Dermis blood vessel endothelial cell (primary cell): ENCODE results near the gene MTPN. TPM values are rescaled to one million over a fixed set of nuclear protein-coding genes. Genes with fewer than 3 reads are reported as not detected.

Experiments used
- DNase-seq: peaks from one replicate; pipeline ENCODE4 v3.0.0; 2010
- total RNA-seq: library from RNA; depleted of rRNA; stranded (reverse); fragments of >200 nt; gene quantifications from 2 replicates; pipeline ENCODE4 v1.2.3, GENCODE V29; 2014

MTPN gene
- total RNA-seq, 1 donor from 2014 or later: 101 TPM

DNA sequence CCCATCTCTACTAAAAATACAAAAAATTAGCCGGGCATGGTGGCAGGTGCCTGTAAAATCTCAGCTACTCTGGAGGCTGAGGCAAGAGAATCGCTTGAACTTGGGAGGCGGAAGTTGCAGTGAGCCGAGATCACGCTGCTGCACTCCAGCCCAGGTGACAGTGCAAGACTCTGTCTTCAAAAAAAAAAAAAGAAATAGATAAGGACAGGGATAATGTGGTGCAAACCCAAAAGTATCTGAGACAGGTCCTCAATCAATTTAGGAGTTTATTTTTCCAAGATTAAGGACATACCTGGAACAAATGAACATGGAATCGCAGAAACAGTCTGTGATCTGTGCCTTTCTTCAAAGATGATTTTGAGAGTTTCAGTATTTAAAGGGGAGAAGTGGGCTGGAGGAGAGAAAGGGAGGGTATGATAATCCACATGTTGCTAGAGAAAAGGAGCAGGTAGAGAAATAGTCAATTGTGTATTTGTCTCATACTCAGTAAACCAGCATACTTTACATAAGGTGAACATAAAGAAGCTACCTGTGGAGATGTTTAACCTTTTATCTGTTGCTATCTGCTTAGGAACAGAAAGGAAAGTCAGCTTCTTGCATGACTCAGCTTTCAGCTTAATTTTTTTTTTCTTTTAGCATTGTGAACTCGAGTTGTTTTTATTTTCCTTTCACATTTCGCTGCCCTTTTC lies 4.9 kb upstream of the MTPN start:
- no peak for DNase-seq

DNA sequence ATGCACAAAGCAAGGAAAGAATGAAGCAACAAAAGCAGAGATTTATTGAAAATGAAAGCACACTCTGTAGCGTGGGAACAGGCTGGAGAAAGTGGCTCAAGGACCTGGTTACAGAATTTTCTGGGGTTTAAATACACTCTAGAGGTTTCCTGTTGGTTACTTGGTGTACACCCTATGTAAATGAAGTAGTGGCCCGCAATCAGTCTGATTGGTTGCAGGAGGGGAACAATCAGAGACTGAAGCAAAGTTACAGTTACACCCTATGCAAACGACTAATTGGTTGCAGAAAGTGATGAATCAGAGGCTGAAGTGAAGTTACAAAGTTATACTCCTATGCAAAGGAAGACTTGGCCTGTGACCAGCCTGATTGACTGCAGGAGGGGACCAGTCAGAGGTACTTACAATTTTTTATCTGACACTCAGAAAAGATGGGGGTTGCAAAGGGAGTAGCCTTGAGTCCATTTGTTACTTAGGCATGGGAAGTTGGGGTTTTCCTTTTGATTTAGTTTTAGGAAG lies 3.6 kb upstream of the MTPN start:
- DNase-seq: peak; percentile 82

DNA sequence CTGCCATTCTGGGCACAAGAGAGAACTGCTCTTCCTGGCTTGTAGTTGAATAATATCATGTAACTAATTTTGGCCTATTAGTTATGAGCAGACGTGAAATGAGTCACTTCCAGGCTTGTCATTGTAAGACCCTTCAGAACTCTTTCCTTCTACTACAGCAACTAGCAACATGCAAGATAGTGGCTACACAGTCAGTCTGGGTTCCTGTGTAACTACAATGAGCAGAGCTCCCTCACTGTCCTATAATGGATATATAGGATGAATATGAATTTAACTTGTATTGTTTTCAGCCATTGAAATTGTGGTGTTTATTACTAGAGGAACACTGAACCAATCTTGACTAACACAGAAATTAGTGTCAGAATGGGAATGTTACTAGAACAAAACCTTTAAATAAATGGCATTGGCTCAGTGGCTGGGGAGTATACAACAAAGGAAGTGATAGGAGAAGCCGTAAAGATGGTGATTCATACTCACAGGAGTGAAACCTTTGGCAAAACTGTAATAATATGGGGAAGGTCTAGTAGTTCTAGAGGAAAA lies 2.9 kb upstream of the MTPN start:
- DNase-seq: peak; percentile 92

DNA sequence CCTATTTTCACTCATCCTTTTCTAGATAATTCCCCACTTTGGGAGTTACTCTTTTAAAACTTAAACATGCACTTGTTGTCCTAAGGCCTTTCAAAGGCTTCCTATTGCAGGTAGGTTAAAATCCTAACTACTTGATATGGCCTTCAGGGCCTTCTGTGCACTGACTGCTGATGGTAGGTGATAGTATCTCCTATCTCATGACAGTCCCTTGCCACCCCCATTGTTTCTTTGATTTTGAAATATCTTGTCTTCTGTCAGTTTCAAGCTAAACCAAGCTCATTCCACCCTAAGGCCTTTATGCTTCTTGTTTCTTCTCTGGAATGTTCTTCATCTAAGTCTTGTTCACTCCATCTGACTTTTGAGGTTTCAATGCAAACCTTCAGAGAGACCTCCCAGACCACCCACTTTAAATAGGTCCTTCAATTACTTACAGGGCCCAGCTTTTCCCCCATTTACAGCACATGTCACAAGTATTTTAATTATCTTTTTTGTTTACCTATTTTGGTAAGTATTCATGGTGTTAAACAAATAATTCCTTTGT lies 2.4 kb upstream of the MTPN start:
- DNase-seq: no peak

DNA sequence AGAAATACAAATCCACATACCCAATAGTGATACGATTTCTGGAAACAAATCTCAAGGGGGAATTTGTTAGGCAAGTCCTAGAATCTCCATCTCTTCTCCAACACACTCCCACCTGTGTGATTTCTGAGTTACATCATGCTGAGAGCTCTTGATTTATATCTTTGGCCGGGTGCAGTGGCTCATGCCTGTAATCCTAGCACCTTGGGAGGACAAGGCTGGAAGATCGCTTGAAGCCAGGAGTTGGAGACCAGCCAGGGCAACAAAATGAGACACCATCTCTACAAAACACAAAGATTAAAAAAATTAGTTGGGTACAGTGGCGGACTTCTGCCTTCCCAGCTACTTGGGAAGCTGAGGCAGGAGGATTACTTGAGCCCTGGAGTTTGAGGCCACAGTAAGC lies 1.5 kb upstream of the MTPN start:
- no peak for DNase-seq

DNA sequence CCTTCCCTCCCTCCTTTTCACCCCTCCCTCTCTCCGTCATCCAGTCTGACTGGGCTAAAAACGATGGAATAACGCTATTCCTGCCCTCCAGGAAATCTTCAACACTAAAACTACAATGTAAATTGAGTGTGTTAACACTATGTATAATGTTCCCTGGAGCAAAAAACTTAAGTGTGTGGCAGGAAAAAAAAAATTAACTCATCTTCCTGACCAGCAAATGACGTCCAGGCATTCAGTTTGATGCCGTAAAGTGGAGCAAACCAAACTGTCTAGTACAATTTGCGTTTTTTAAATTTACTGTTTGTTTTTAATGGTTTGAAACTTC lies 545 bp upstream of the MTPN start:
- DNase-seq: no peak

DNA sequence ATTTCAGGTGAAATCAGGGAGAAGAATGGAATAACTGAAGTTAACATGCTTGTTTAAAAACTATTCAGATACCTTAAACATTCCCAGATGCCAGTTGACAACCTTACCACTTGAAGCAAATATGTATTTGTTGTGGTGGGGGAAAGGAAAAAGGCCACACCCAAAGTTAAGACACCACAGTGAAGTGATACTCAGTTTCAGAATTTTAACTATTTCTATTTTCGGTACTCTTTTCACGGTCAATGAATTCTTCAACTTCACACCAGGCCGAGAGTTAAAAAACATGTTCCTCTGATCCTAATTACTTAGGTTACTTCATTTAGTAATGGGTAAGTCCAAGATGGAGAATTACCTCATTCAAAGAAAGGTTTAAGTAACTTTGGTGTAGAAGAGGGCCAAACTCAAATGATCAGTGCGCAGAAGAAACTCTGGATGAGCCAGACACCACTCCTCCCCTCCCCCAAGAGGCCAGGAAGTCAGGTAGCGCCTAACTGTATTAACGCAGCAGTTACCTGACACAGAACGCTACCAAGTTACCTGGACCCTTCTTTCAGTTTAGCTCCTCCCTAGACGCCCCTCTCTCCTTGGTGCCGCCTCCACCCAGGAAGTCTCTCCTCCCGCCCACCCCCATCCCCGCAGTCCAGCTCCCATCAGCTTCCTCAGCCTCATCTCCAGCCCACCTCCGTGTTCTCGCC lies 700 bp downstream of the MTPN start:
- peak; percentile 15 for DNase-seq

DNA sequence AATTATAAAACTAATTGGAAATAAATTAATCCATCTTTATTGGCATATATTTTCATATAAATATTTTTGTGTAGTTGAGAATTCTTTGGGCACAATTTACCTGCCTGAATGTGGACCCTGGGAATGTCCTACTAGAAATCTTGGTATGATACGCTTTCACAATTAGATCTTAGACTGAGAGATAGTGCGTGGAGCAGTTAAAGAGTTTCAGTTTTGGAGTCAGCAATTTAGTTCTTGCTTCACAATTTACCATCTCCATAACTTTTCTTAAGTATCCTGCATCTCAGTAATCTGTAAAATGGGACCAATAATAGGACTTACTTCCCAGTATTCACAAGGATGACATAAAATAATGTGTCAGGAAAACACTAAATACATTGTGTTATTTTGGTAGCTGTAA lies 2.0 kb downstream of the MTPN start:
- no peak for DNase-seq

DNA sequence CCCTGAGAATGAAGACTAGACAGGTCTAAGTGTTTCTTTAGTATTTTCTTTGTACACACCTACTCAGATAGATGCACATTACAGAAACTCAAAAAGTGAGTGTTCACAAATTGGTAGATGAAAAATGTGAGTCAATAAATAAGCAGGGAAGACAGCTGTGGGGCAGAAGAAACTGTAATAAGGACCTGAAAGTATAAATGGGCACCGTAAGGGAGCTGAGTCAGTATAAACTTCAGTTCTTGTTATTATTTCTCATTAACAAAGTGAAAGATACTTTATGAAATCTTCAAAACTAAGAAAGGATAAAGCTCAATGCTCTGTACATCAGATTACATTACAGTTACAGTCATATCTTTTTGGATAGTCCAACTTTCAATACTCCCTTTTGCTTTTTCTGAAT lies 2.5 kb downstream of the MTPN start:
- no peak for DNase-seq

DNA sequence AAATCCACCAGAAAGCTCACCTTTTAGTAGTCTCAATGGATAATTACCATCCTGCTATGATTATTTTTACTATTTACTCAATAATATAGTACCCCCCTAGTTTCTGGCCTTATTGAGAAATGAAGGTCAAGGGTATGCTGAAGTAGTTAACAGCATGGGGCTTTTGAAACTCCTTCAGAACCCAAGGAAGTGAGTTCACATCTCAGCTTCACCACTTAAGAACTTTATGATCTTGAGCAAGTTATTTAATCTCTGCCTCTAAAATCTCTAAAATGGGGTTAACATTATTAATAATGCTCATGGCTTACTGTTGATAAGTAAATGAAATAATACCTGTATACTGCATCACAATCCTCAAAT lies 5.8 kb downstream of the MTPN start:
- DNase-seq: no peak

DNA sequence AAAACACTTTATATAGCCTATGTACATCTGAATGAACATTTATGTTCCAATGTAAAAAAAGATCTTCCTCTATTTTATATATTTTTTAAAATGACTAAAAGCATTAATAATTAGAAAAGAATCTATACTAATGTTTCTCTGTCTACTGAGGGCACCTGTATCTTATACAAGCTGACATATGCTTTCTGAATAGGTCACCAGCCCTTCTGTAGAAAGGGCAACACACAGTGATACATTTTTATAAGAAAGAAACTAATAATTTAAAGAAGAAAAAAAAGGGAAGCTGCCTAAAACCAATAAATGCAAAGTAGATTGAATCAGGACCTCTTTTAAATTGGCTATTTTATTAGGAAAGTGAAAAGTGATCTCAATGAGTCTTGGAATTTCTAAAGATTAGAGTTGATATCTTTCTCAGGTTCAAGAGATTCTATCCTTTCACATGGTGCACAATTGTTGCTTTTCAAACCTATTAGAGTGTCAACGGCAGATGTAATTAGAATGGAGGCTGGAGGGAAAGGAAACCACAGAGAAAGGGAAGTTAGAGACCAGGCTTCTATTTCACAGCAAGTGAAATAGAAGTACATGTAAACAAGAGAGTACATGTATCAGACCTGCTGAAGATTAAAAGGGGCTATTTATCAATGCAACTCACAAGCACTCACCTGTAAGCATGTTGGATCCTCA lies 6.3 kb downstream of the MTPN start:
- DNase-seq: no peak

DNA sequence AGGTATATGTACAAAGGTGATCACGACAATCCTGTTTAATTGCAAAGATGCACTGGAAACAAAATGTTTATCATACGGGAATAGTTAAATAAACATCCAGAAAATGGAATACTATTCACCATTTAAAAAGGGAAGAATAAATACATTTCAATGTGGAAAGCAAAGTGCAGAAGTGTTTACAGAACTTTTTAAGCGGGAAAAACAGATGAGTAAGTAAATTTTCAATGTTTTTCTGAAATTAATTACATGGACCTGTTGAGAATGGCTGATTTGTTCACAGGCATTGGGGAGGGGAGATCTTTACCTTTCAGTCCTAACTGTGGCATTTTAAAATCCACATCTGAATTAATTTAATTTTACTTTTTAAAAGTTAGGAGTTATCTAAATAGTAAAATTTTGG lies 7.1 kb downstream of the MTPN start:
- no peak for DNase-seq

DNA sequence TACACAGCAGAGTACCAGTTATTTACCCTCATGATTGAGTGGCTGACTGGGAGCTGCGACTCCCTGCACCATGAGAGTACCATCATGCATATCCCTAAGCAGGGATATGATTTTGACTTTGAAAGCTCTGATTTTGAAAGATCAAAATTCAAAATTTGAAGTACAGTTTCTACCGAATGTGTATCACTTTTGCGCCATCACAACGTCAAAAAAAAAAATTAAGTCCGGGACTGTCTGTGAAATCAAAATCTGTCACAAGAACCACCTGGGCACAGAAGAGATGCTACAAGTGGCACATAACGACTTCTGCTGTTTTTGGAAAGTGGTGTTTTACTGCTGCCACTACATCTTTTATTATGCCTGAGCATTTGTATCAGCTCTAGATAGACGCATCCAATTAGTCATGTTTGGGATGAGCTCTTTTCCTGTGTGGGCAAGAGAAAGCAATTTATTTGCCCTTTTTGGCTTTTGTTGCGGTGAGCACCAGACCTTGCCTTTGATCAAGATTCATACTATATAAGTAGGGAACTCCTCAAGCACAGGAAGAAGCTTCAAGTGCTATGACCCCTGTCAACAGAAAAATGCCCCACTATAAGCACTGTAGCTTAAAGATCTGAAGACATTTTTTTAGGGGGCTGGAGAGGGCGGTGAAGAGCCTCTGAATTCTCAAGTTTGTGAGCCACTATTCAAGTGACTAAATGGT lies 10.7 kb downstream of the MTPN start:
- no peak for DNase-seq

DNA sequence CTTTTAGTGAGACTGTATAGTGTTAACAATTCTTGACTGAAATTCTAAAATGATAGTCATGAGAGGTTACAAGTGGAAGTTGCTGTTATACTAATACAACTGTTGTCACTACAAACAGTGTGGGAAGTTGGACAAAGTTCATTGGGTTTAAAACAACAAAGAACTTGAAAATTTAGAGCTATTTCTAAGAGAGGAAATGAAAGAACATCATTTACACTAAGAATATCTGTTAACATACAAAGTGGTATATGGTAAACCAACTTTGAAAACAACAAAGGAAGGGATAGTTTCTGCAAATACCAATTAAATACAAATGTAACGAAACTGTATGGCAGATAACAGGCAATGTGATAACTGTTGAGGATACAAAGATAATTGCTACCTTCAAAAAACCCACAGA lies 11.6 kb downstream of the MTPN start:
- no peak for DNase-seq

DNA sequence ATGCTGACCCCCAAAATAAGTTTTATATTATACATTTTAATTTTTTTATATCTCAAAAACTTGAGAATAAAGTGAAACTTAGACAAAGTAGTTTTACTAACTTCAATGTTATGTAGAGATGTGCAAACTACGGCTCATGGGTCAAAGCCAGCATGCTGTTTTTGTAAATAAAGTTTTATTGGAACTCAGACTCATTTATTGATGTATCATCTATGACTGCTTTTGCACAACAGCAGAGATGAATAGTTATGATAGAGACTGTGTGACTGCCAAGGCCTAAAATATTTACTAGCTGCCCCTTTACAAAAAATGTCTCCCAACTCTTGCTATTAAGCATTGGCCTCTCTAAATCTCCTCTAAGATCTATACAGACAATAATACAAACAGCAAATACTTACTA lies 12.4 kb downstream of the MTPN start:
- DNase-seq: no peak

DNA sequence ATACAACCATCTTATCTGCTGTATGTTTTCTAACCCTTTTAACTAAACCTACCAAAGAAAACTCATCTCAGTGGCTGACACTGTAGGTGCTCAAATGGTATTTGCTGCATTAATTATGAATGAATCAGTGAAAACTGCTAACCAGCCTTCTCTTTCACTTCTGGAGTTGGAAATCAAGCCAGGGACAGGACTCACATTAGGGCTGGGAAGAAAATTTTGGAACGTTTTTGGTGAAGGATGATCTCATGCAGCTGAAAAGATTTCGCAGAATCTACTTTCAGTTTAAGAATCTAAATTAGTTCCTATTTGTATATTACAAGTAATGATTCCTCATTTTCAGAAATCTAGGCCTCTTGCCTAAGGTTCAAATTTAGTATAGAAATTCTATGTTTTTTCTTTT lies 12.9 kb downstream of the MTPN start:
- DNase-seq: no peak

DNA sequence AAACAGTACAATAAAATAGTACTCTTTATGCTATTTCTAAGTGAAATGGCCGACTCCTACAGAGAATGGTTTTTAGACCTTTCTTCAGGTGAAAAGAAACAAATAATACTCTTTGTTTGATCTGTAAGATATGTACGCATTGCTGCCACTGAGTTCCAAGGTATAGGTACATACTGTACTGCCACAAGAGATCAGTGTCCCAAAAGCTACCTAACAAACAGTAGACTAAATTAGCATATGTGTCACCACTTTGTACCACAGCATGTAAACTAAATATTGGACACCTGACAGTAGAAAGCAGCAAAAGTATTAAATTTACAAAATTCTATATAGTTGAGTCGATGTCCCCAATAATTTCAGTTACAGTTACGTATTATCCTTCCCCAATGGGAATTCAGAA lies 14.4 kb downstream of the MTPN start:
- no peak for DNase-seq

DNA sequence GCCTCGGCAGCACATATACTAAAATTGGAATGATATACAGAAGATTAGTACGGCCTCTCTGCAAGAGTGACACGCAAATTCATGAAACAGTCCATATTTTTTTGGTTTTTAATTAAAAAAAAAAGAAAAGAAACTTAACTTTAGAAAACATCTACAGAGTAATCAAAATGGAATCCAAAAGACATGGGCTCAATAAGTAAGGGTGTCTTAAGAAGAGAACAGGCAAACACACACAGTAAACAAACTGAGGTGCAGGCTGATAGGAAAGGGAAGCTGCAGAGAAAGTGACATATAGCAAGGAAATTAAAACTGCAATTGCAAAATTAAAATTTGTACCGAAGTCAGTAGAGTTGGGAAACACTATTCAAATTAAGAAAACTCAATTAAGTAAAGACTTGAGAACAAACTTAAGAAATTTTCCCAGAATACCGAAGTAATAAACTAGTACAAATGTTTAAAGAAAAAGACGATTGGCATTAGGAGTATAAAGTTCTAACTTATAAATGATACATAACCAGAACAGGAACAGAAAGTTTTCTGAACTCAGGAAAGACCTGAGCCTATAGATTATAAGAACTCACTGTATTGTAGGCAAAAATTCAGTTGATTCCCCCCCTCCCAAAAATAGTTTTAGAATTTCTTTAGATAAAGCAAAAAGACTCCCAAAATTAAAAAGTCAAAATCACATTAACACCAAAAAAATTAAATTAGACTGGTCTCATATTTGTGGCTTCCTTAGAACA lies 16.3 kb downstream of the MTPN start:
- no peak for DNase-seq

DNA sequence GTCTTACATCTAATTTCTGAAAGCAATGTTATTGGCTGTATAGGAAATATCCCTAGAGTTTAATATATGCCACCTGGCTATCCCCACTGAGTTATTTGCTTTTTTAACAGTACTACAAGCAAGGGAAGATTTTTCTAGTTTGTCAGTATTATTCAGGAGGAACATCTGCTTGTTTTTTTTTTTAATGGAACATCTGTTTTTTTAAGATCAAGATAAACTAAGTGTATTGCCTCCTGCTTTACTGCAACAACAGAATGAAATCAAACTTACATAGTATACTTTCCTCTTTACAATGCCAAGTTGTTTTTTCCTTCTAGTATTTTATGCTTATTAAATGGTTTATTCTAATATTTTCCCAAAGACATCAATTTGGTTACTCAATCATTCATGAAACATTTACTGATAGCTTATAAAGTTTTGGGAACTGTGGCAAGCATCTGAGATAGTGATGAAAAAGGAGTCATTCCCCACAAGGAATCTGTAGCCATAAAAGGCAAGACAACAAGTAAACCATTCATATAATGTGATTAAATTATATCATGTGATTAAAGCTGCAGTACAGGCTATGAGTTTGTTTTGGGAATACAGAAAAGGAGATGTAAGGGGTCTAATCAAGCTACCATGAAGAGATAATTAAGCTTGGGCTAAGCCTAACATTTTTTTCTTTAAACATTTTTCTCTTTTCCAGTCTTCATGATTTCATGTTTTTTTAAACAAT lies 17.4 kb downstream of the MTPN start:
- no peak for DNase-seq

DNA sequence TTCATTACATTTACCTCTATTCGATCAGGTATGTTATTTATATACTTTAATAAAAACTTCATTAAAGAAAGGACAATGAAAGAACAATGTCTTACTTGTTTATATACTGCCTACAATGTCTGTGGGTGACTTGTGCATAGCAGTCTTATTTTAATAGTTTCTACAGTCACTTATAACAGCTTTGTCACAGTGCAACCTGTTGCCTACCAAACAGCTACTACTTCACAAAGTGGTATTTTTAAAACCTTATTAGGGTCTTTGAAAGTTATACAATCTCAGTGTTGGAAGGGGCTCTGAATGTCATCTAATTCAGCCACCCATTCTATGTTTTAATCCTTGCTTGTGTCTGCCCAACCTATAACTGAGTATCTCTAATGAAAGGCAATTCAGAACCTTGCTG lies 19.0 kb downstream of the MTPN start:
- no peak for DNase-seq

DNA sequence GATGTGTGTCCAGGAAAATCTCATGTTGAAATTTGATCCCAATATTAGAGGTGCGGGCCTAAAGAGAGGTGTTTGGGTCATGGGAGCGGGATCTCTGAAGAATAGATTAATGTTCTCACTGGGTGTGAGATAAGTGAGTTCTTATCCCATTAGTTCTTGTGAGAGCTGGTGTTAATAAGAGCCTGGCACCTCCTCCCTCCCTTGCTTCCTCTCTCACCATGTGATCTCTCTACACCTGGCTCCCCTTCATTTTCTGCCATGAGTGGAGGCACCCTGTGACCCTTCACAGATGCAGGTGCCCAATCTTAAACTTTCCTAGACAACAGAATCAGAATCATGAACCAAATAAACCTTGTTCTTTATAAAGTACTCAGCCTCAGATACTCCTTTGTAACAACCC lies 19.5 kb downstream of the MTPN start:
- DNase-seq: no peak

DNA sequence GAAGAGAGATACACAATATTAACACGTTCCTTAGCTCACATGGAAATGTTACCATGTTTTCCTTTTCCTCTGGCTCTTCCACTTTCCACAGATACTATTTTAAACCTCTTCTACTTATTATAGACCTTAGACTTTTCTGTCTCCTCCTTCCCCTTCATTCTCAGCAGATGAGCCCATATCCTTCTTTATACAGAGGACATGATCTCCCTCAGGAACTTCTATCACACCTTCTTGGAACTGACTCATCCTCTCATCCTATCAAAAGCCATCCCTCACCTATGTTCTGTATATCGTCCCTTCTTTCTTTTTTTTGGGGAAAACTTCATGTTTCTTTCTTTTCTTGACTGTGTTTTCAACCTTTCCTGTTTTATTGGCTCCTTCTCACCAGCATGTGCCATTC lies 20.8 kb downstream of the MTPN start:
- DNase-seq: no peak
